H1 (cell line): ENCODE data around the gene LAMP5. TPM values are rescaled to one million over a fixed set of nuclear protein-coding genes. Genes with fewer than 3 reads are reported as not detected.

ENCODE experiments used
- CEBPB ChIP-seq: IDR thresholded peaks from 2 replicates; pipeline ENCODE4 v1.6.1; 2012; ENCODE audit warnings: low read depth, low read length
- EZH2 ChIP-seq: fragments of 200-600 bp; sonication (generic); IDR thresholded peaks from 2 replicates; pipeline ENCODE4 v1.7.1; 2012; ENCODE audit warnings: low read depth, mild to moderate bottlenecking, moderate library complexity, low read length, inconsistent platforms; ENCODE audit not compliant: severe bottlenecking
- SIRT6 ChIP-seq: IDR thresholded peaks from one replicate; pipeline ENCODE4 v1.7.1; 2012; ENCODE audit warnings: low read length, inconsistent platforms
- polyA plus RNA-seq, 7 experiments: library from polyadenylated mRNA; depleted of rRNA in 3 of 7; stranded (reverse) in 5 of 7; unstranded in 2 of 7; fragments of >200 nt in 5 of 7; fragments of 200-250 nt in 2 of 7; gene quantifications; 1 replicate in 5 of 7; 2 replicates in 1 of 7; 4 replicates in 1 of 7; pipeline versions ENCODE4 v1.2.1 to v1.2.3, GENCODE V29; 2011 to 2013; ENCODE audit warnings: missing spikeins in 2 of 7, mixed read lengths in 2 of 7
- total RNA-seq: library from RNA; stranded (reverse); fragmentation: NEBNext Ultra II Directional; extraction: Animal tissue kit (Norgen Biotek cat#: 25700); gene quantifications from 2 replicates; pipeline ENCODE4 v1.2.1, GENCODE V29; 2021

Gene LAMP5
- total and polyA plus RNA-seq, 2 of the 8 experiments (the other 6 are each of a cell fraction or from before 2014, with no cell fraction given): 0.22 to 1.9 TPM

- TF ChIP-seq SIRT6 (no peak), CEBPB (no peak), EZH2 (no peak)
Measured at GRCh38 chr20:9551808-9552550, 37.6 kb downstream of the LAMP5 start (continued).
